ENCODE results near the gene INPP5A. TPM values are rescaled to one million over a fixed set of nuclear protein-coding genes. Genes with fewer than 3 reads are reported as not detected.
"Not testable (repeated sequence)": the region's sequence is repeated elsewhere in the genome, so short reads cannot be mapped to it uniquely, and the experiment has no call there.

Gene INPP5A
- total and polyA plus RNA-seq, 4 donors: 37.7 to 112 (median 54.9) TPM

DNA sequence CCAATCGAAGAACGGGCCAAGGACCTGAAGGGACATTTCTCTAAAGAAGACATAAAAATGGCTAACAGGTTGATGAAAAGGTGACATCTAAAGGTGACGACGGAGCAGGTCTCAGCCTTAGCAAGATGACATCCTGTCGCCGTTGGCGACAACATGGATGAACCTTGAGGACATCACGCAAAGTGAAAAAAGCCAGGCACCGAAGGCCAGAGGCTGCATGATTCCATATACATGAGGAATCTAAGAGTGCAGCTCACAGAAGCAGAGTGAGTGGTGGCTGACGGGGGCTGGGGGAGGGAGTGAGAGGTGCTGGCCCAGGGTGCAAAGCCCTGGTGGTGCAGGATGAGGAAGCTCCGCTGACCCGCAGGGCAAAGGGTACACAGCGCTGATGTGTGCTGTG, 282.5 kb downstream of the INPP5A start:
- no peaks in the 10 kb centered on the region for H3K4me1 ChIP-seq (ENCODE audit: control insufficient read depth in 1 of 2, insufficient read depth in 2 of 2, low read length in 2 of 2)
- no peaks in the 10 kb centered on the region for H3K27me3 ChIP-seq (ENCODE audit: control insufficient read depth in 1 of 2, insufficient read depth in 2 of 2, low read length in 1 of 2)
- H3K9me3 ChIP-seq (ENCODE audit: control insufficient read depth, low read length): no peaks in the 10 kb centered on the region
- no peaks in the 10 kb centered on the region for H3K36me3 ChIP-seq (ENCODE audit: control insufficient read depth in 1 of 2, insufficient read depth in 2 of 2, low read length in 1 of 2)
- no peak overlapping the region for H3K27ac ChIP-seq (ENCODE audit: low read depth in 1 of 2, low read length in 2 of 2)
- H3K4me3 ChIP-seq (ENCODE audit: low read length in 2 of 2): no peak overlapping the region
- ATAC-seq (ENCODE audit: low FRiP score) (no peak), DNase-seq (peak; percentile 15 to 55)
- intact Hi-C loops (cut with DNase I): no loop called here
- WGBS, 2 donors: 90 to 93% methylated on average over 13 of the region's 13 CpGs

DNA sequence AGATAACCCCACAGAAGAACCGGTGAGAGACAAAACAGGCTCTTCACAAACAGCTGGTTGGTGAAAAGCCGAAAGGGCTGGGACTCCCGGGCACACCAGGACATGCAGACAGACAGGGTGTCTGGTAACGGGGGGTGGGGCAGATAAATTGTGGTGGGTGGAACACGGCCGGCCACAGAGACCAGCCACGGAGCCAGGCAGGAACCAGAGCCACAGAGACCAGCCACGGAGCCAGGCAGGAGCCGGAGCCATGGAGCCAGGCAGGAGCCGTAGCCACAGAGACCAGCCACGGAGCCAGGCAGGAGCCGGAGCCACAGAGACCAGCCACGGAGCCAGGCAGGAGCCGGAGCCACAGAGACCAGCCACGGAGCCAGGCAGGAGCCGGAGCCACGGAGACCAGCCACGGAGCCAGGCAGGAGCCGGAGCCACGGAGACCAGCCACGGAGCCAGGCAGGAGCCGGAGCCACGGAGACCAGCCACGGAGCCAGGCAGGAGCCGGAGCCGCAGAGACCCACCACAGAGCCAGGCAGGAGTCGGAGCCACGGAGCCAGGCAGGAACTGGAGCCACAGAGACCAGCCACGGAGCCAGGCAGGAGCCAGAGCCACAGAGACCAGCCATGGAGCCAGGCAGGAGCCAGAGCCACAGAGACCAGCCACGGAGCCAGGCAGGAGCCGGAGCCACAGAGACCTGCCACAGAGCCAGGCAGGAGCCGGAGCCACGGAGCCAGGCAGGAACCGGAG, 288.4 kb downstream of the INPP5A start:
- 87 to 96% methylated on average over 34 of the region's 34 CpGs for WGBS, 2 donors
- peak; percentile 18 to 34 for DNase-seq
- H3K9me3 ChIP-seq (ENCODE audit: control insufficient read depth, low read length); intact Hi-C loops (cut with DNase I); H3K27me3 ChIP-seq (ENCODE audit: control insufficient read depth in 1 of 2, insufficient read depth in 2 of 2, low read length in 1 of 2); H3K4me1 ChIP-seq (ENCODE audit: control insufficient read depth in 1 of 2, insufficient read depth in 2 of 2, low read length in 2 of 2); ATAC-seq (ENCODE audit: low FRiP score); H3K4me3 ChIP-seq (ENCODE audit: low read length in 2 of 2); H3K27ac ChIP-seq (ENCODE audit: low read depth in 1 of 2, low read length in 2 of 2); H3K36me3 ChIP-seq (ENCODE audit: control insufficient read depth in 1 of 2, insufficient read depth in 2 of 2, low read length in 1 of 2): not testable (repeated sequence)

DNA sequence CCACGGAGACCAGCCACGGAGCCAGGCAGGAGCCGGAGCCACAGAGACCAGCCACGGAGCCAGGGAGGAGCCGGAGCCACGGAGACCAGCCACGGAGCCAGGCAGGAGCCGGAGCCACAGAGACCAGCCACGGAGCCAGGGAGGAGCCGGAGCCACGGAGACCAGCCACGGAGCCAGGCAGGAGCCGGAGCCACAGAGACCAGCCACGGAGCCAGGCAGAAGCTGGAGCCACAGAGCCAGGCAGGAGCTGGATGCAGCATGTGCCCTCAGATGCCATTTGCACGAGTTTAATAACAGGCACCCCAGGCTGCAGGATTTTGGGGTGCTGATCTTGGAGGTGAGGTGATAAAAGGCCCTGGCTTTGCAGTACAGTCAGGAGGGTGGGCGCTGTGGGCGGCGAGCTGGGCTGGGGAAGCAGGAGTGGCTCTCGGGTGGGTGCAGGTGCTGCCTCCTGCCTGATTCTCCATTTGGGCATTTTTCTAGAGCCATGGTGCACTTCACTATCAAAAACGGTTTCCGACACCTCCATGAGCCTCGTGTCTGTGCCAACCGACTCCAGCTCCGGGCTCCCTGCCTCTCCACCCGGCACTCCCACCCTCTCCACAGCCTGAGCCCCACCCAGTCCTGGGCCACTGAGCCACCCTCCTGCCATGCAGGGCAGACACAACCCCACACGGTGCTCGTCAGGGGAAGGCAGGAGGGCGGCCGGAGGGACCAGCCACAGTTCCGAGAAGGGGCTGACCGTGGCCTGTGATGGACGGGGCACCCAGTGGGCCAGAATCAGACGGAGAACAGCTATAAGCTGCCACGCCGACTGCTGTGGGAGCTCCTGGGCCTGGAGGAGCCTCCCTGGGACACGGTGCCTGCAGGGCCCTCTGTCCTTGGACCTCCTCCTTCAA, 289.2 kb downstream of the INPP5A start:
- WGBS, 2 donors: 91 to 93% methylated on average over 24 to 36 of the region's 36 CpGs
- no peak for ATAC-seq (ENCODE audit: low FRiP score)
- DNase-seq: peak; percentile 23 to 65
- Histone ChIP-seq H3K27ac (ENCODE audit: low read depth in 1 of 2, low read length in 2 of 2) (no peak overlapping the region), H3K36me3 (ENCODE audit: control insufficient read depth in 1 of 2, insufficient read depth in 2 of 2, low read length in 1 of 2) (no peaks in the 10 kb centered on the region), H3K4me1 (ENCODE audit: control insufficient read depth in 1 of 2, insufficient read depth in 2 of 2, low read length in 2 of 2) (no peaks in the 10 kb centered on the region), H3K4me3 (ENCODE audit: low read length in 2 of 2) (no peak overlapping the region), H3K9me3 (ENCODE audit: control insufficient read depth, low read length) (no peaks in the 10 kb centered on the region), H3K27me3 (ENCODE audit: control insufficient read depth in 1 of 2, insufficient read depth in 2 of 2, low read length in 1 of 2) (no peaks in the 10 kb centered on the region)
- intact Hi-C loops (cut with DNase I): no loop called here

DNA sequence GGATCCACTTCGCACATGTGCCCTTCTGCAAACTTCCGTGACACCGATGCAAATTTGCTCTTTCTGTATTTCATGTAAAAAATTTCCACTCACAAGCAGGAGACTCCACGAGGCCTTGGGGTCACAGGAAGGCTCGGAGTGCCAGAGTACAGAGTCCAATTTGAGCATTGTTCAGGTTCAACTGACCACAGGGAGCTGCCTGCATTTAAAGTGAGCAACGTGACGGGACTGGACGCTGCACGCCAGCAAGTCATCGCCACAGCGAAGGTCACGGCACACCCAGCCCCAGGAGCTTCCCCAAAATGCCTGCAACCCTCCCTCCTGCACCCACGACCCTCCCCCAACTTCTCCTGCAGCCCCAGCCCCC, 289.8 kb downstream of the INPP5A start:
- H3K9me3 ChIP-seq (ENCODE audit: control insufficient read depth, low read length): no peaks in the 10 kb centered on the region
- ATAC-seq (ENCODE audit: low FRiP score) (no peak), DNase-seq (peak; percentile 12 to 50)
- H3K4me3 ChIP-seq (ENCODE audit: low read length in 2 of 2): no peak overlapping the region
- H3K4me1 ChIP-seq (ENCODE audit: control insufficient read depth in 1 of 2, insufficient read depth in 2 of 2, low read length in 2 of 2): no peaks in the 10 kb centered on the region
- H3K27me3 ChIP-seq (ENCODE audit: control insufficient read depth in 1 of 2, insufficient read depth in 2 of 2, low read length in 1 of 2): no peaks in the 10 kb centered on the region
- WGBS, 2 donors: 79 to 80% methylated on average over 13 of the region's 13 CpGs
- intact Hi-C loops (cut with DNase I): no loop called here
- H3K27ac ChIP-seq (ENCODE audit: low read depth in 1 of 2, low read length in 2 of 2): no peak overlapping the region
- no peaks in the 10 kb centered on the region for H3K36me3 ChIP-seq (ENCODE audit: control insufficient read depth in 1 of 2, insufficient read depth in 2 of 2, low read length in 1 of 2)

DNA sequence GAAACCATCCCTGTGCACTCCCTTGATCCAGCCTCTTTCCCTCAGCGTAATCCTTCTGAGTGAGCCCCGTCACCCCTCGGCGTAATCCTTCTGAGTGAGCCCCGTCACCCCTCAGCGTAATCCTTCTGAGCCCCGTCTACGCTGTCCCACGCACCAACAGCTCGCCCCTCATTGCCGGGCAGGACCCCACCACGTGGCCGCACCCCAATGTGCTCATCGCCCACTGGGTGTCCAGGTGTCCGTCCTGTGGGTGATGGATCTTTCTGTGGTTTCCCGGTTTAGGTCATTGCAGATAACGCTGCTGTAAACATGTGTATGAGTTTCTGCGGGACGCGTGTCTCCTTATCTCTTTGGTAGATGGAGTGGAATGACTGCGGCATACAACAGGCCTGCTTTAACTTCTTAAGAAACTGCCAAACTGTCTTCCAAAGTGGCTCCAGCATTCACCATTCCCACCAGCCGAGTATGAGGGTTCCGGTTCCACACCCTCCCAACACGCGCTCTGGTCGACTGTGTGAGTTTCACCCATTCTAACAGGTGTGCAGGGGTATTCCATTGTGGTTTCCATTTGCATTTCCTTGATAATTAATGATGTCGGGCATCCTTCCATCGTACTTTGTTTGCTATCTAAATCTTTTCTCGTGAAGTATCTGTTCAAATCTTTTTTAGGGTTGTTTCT, 290.4 kb downstream of the INPP5A start:
- Histone ChIP-seq H3K4me1 (ENCODE audit: control insufficient read depth in 1 of 2, insufficient read depth in 2 of 2, low read length in 2 of 2) (no peaks in the 10 kb centered on the region), H3K9me3 (ENCODE audit: control insufficient read depth, low read length) (no peaks in the 10 kb centered on the region), H3K27ac (ENCODE audit: low read depth in 1 of 2, low read length in 2 of 2) (no peak overlapping the region), H3K27me3 (ENCODE audit: control insufficient read depth in 1 of 2, insufficient read depth in 2 of 2, low read length in 1 of 2) (no peaks in the 10 kb centered on the region), H3K4me3 (ENCODE audit: low read length in 2 of 2) (no peak overlapping the region), H3K36me3 (ENCODE audit: control insufficient read depth in 1 of 2, insufficient read depth in 2 of 2, low read length in 1 of 2) (no peaks in the 10 kb centered on the region)
- ATAC-seq (ENCODE audit: low FRiP score) (no peak), DNase-seq (peak; percentile 12 to 58)
- intact Hi-C loops (cut with DNase I): no loop called here
- WGBS, 2 donors: 85 to 86% methylated on average over 29 of the region's 29 CpGs

DNA sequence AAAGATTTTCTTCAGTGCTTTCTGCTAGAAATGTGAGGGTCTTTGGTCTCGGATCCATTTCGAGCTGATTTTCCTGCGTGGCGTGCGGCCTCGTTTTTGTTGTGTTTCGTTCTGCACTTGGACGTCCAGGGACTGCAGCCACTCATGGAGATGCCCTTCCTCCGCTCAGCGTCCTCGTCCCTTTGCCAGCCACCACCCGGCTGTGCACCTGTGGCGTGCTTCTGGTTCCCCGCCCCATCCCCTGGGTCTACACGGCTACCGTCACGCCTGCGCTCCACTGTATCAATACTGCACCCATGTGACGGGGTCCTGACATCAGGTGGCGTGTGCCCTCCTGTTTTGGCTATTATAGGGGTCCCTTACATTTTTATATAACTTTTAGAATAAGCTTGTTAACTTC, 291.1 kb downstream of the INPP5A start:
- Histone ChIP-seq H3K27me3 (ENCODE audit: control insufficient read depth in 1 of 2, insufficient read depth in 2 of 2, low read length in 1 of 2) (no peaks in the 10 kb centered on the region), H3K4me3 (ENCODE audit: low read length in 2 of 2) (no peak overlapping the region), H3K36me3 (ENCODE audit: control insufficient read depth in 1 of 2, insufficient read depth in 2 of 2, low read length in 1 of 2) (no peaks in the 10 kb centered on the region), H3K9me3 (ENCODE audit: control insufficient read depth, low read length) (no peaks in the 10 kb centered on the region), H3K27ac (ENCODE audit: low read depth in 1 of 2, low read length in 2 of 2) (no peak overlapping the region), H3K4me1 (ENCODE audit: control insufficient read depth in 1 of 2, insufficient read depth in 2 of 2, low read length in 2 of 2) (no peaks in the 10 kb centered on the region)
- peak in 1 of 2 donors; percentile 65 for DNase-seq
- ATAC-seq (ENCODE audit: low FRiP score): no peak
- intact Hi-C loops (cut with DNase I): no loop called here
- WGBS, 2 donors: 90% methylated on average over 20 of the region's 20 CpGs

DNA sequence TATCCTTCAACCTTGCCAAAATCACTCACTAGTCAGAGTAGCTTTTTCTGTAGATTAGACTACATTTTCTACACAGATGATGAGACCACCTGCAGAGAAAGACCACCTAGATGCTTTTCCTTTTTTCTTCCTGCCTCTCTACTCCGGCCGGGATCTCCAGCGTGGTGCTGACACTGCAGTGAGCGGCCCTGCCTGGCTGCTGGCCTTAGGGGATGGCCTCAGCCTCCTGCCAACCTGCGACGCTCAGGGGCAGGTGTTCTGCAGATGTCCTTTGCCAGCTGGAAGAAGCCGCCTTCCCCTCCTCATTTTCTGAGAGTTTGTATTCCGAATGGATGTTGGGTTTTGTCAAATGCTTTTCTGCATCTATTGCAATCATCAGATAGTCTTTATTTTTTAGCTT, 291.8 kb downstream of the INPP5A start:
- Histone ChIP-seq H3K4me3 (ENCODE audit: low read length in 2 of 2) (no peak overlapping the region), H3K27ac (ENCODE audit: low read depth in 1 of 2, low read length in 2 of 2) (no peak overlapping the region), H3K27me3 (ENCODE audit: control insufficient read depth in 1 of 2, insufficient read depth in 2 of 2, low read length in 1 of 2) (no peaks in the 10 kb centered on the region), H3K4me1 (ENCODE audit: control insufficient read depth in 1 of 2, insufficient read depth in 2 of 2, low read length in 2 of 2) (no peaks in the 10 kb centered on the region), H3K36me3 (ENCODE audit: control insufficient read depth in 1 of 2, insufficient read depth in 2 of 2, low read length in 1 of 2) (no peaks in the 10 kb centered on the region), H3K9me3 (ENCODE audit: control insufficient read depth, low read length) (no peaks in the 10 kb centered on the region)
- intact Hi-C loops (cut with DNase I): no loop called here
- peak in 1 of 2 donors; percentile 54 for DNase-seq
- ATAC-seq (ENCODE audit: low FRiP score): no peak
- WGBS, 2 donors: 70% methylated on average over 8 of the region's 8 CpGs

DNA sequence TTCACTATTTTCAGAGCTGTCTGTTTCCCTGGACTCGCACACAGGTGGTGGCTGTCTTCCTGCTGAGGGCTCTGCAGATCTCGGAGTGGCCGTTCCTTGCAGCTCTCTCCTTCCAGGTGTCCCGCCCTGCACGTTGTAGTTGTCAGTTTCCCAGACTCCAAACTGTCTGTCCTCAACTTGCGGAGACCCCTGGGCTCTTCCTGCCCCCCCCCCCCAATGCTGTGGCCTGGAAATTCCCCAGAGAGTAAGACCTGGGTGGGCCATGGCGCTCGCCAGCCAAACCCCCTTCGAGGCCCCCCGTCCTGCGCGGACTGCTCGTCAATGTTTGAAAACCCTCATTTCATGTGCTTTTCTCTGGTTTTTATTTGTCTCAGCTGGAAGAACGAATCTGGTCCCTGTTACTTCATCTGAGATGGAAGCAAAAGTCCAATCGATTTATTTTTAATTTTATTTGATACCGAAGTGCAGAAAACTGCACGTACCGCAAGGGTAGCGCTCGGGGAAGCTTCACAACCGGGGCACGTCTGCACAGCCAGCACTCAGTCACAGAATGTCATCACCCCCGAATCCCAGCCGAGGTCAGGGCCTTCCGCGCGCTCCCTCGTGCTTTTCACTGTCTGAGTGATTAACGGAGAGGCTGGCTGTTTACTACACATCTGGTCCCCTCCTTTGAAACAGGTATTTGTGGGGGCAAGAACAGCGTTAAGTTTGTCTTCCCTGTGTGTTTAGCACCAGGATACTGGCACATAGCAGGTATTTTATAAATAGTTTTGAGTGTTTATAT, 294.8 kb downstream of the INPP5A start:
- Histone ChIP-seq H3K27ac (ENCODE audit: low read depth in 1 of 2, low read length in 2 of 2) (no peak overlapping the region), H3K4me3 (ENCODE audit: low read length in 2 of 2) (no peak overlapping the region), H3K9me3 (ENCODE audit: control insufficient read depth, low read length) (no peaks in the 10 kb centered on the region), H3K27me3 (ENCODE audit: control insufficient read depth in 1 of 2, insufficient read depth in 2 of 2, low read length in 1 of 2) (peaks cover 0 to 2% of the 10 kb centered on the region in 2 donors), H3K36me3 (ENCODE audit: control insufficient read depth in 1 of 2, insufficient read depth in 2 of 2, low read length in 1 of 2) (no peaks in the 10 kb centered on the region), H3K4me1 (ENCODE audit: control insufficient read depth in 1 of 2, insufficient read depth in 2 of 2, low read length in 2 of 2) (no peaks in the 10 kb centered on the region)
- DNase-seq (peak; percentile 10 to 50), ATAC-seq (ENCODE audit: low FRiP score) (no peak)
- intact Hi-C loops (cut with DNase I): no loop called here
- 15 to 37% methylated on average over 30 of the region's 30 CpGs for whole genome bisulfite sequencing, 2 donors

Measured in aorta (tissue), 5 donors.